ENCODE data around the gene SBF2.
A peak's percentile ranks its signal among the peaks of the same experiment; 100 is the strongest.
"Not testable (repeated sequence)": the region's sequence is repeated elsewhere in the genome, so short reads cannot be mapped to it uniquely, and the experiment has no call there.

Gene SBF2

GRCh38 chr11:9952511-9953196, 341.4 kb downstream of the SBF2 start:
- H3K9ac ChIP-seq (ENCODE audit: low read depth, low read length), result no peak overlapping the region
- H3K9me3 ChIP-seq (ENCODE audit: control insufficient read depth, insufficient read depth, low read length), result no peaks in the 10 kb centered on the region
- no peaks in the 10 kb centered on the region for H3K4me1 ChIP-seq (ENCODE audit: insufficient read depth, low read length)
- no peaks in the 10 kb centered on the region for H3K36me3 ChIP-seq (ENCODE audit: insufficient read depth, low read length)

GRCh38 chr11:9951807-9952206, 342.2 kb downstream of the SBF2 start:
- no peaks in the 10 kb centered on the region for H3K4me1 ChIP-seq (ENCODE audit: insufficient read depth, low read length)
- no peaks in the 10 kb centered on the region for H3K36me3 ChIP-seq (ENCODE audit: insufficient read depth, low read length)
- no peak overlapping the region for H3K9ac ChIP-seq (ENCODE audit: low read depth, low read length)
- H3K9me3 ChIP-seq (ENCODE audit: control insufficient read depth, insufficient read depth, low read length), result no peaks in the 10 kb centered on the region

- H3K9ac ChIP-seq (ENCODE audit: low read depth, low read length), result no peak overlapping the region
Measured at GRCh38 chr11:9950462-9950861, 343.6 kb downstream of the SBF2 start.

GRCh38 chr11:9947231-9947864, 346.7 kb downstream of the SBF2 start:
- Histone ChIP-seq H3K9me3 (ENCODE audit: control insufficient read depth, insufficient read depth, low read length) (peaks cover 4% of the 10 kb centered on the region; the same call in 1 of the 2 replicates), H3K36me3 (ENCODE audit: insufficient read depth, low read length) (no peaks in the 10 kb centered on the region), H3K4me1 (ENCODE audit: insufficient read depth, low read length) (no peaks in the 10 kb centered on the region)

More at GRCh38 chr11:9950462-9950861, 343.6 kb downstream of the SBF2 start:
- H3K4me1 ChIP-seq (ENCODE audit: insufficient read depth, low read length), result no peaks in the 10 kb centered on the region
- peaks cover 1% of the 10 kb centered on the region; the same call in 1 of the 2 replicates for H3K9me3 ChIP-seq (ENCODE audit: control insufficient read depth, insufficient read depth, low read length)
- H3K36me3 ChIP-seq (ENCODE audit: insufficient read depth, low read length), result no peaks in the 10 kb centered on the region

GRCh38 chr11:9945680-9946079, 348.3 kb downstream of the SBF2 start:
- H3K36me3 ChIP-seq (ENCODE audit: insufficient read depth, low read length); H3K4me1 ChIP-seq (ENCODE audit: insufficient read depth, low read length); H3K9ac ChIP-seq (ENCODE audit: low read depth, low read length); H3K9me3 ChIP-seq (ENCODE audit: control insufficient read depth, insufficient read depth, low read length): not testable (repeated sequence)

More at GRCh38 chr11:9947231-9947864, 346.7 kb downstream of the SBF2 start:
- H3K9ac ChIP-seq (ENCODE audit: low read depth, low read length), result no peak overlapping the region

GRCh38 chr11:9943386-9944110, 350.5 kb downstream of the SBF2 start:
- Histone ChIP-seq H3K36me3 (ENCODE audit: insufficient read depth, low read length) (no peaks in the 10 kb centered on the region), H3K9ac (ENCODE audit: low read depth, low read length) (no peak overlapping the region), H3K9me3 (ENCODE audit: control insufficient read depth, insufficient read depth, low read length) (peaks cover 4% of the 10 kb centered on the region; the same call in 1 of the 2 replicates), H3K4me1 (ENCODE audit: insufficient read depth, low read length) (no peaks in the 10 kb centered on the region)

- H3K36me3 ChIP-seq (ENCODE audit: insufficient read depth, low read length), result no peaks in the 10 kb centered on the region
- peaks cover 4% of the 10 kb centered on the region; the same call in 1 of the 2 replicates for H3K9me3 ChIP-seq (ENCODE audit: control insufficient read depth, insufficient read depth, low read length)
- no peak overlapping the region for H3K9ac ChIP-seq (ENCODE audit: low read depth, low read length)
- H3K4me1 ChIP-seq (ENCODE audit: insufficient read depth, low read length), result no peaks in the 10 kb centered on the region
Measured at GRCh38 chr11:9941991-9942390, 352.0 kb downstream of the SBF2 start.

GRCh38 chr11:9939150-9939549, 354.9 kb downstream of the SBF2 start:
- not testable (repeated sequence) for H3K9me3 ChIP-seq (ENCODE audit: control insufficient read depth, insufficient read depth, low read length)

GRCh38 chr11:9936754-9937153, 357.3 kb downstream of the SBF2 start:
- H3K36me3 ChIP-seq (ENCODE audit: insufficient read depth, low read length), result no peaks in the 10 kb centered on the region
- H3K4me1 ChIP-seq (ENCODE audit: insufficient read depth, low read length), result no peaks in the 10 kb centered on the region
- H3K9me3 ChIP-seq (ENCODE audit: control insufficient read depth, insufficient read depth, low read length), result no peaks in the 10 kb centered on the region
- no peak overlapping the region for H3K9ac ChIP-seq (ENCODE audit: low read depth, low read length)

More at GRCh38 chr11:9939150-9939549, 354.9 kb downstream of the SBF2 start:
- H3K9ac ChIP-seq (ENCODE audit: low read depth, low read length); H3K36me3 ChIP-seq (ENCODE audit: insufficient read depth, low read length); H3K4me1 ChIP-seq (ENCODE audit: insufficient read depth, low read length): not testable (repeated sequence)

GRCh38 chr11:9932843-9933242, 361.2 kb downstream of the SBF2 start:
- not testable (repeated sequence) for H3K4me1 ChIP-seq (ENCODE audit: insufficient read depth, low read length); H3K36me3 ChIP-seq (ENCODE audit: insufficient read depth, low read length); H3K9me3 ChIP-seq (ENCODE audit: control insufficient read depth, insufficient read depth, low read length); H3K9ac ChIP-seq (ENCODE audit: low read depth, low read length)

GRCh38 chr11:9930562-9931331, 363.3 kb downstream of the SBF2 start:
- not testable (repeated sequence) for H3K4me1 ChIP-seq (ENCODE audit: insufficient read depth, low read length)

GRCh38 chr11:9927670-9928069, 366.3 kb downstream of the SBF2 start:
- no peaks in the 10 kb centered on the region for H3K36me3 ChIP-seq (ENCODE audit: insufficient read depth, low read length)
- H3K4me1 ChIP-seq (ENCODE audit: insufficient read depth, low read length), result peaks cover 16% of the 10 kb centered on the region
- H3K9me3 ChIP-seq (ENCODE audit: control insufficient read depth, insufficient read depth, low read length), result no peaks in the 10 kb centered on the region
- H3K9ac ChIP-seq (ENCODE audit: low read depth, low read length), result no peak overlapping the region

More at GRCh38 chr11:9930562-9931331, 363.3 kb downstream of the SBF2 start:
- H3K36me3 ChIP-seq (ENCODE audit: insufficient read depth, low read length); H3K9ac ChIP-seq (ENCODE audit: low read depth, low read length); H3K9me3 ChIP-seq (ENCODE audit: control insufficient read depth, insufficient read depth, low read length): not testable (repeated sequence)

GRCh38 chr11:9923280-9923679, 370.7 kb downstream of the SBF2 start:
- peaks cover 16% of the 10 kb centered on the region for H3K4me1 ChIP-seq (ENCODE audit: insufficient read depth, low read length)
- no peaks in the 10 kb centered on the region for H3K36me3 ChIP-seq (ENCODE audit: insufficient read depth, low read length)
- H3K9me3 ChIP-seq (ENCODE audit: control insufficient read depth, insufficient read depth, low read length), result no peaks in the 10 kb centered on the region
- H3K9ac ChIP-seq (ENCODE audit: low read depth, low read length), result peak overlapping the region; percentile 26

- Histone ChIP-seq H3K9ac (ENCODE audit: low read depth, low read length) (peak overlapping the region; percentile 26), H3K4me1 (ENCODE audit: insufficient read depth, low read length) (peaks cover 16% of the 10 kb centered on the region), H3K36me3 (ENCODE audit: insufficient read depth, low read length) (no peaks in the 10 kb centered on the region), H3K9me3 (ENCODE audit: control insufficient read depth, insufficient read depth, low read length) (no peaks in the 10 kb centered on the region)
Measured at GRCh38 chr11:9922806-9923205, 371.2 kb downstream of the SBF2 start.

Measured in ES-I3 (cell line).